KOPT-K1 (cell line): ENCODE measurements around the gene PPP1CA.

Experiments used
- H3K27ac ChIP-seq: fragments of 200-600 bp; sonication (generic); 2 replicates; pipeline ENCODE4 v1.5.1; 2016; ENCODE audit warnings: antibody characterized with exemption, mild to moderate bottlenecking, low read depth, low read length; ENCODE audit not compliant: poor library complexity, severe bottlenecking
- H3K36me3 ChIP-seq: fragments of 200-600 bp; sonication (generic); 2 replicates; pipeline ENCODE4 v1.5.1; 2017; ENCODE audit warnings: antibody characterized with exemption, mild to moderate bottlenecking, low read length, moderate library complexity; ENCODE audit not compliant: insufficient read depth
- H3K9me3 ChIP-seq: fragments of 200-600 bp; sonication (generic); 2 replicates; pipeline ENCODE4 v1.5.1; 2017; ENCODE audit warnings: antibody characterized with exemption, low read length, mild to moderate bottlenecking; ENCODE audit not compliant: insufficient read depth, poor library complexity, severe bottlenecking

Gene PPP1CA

DNA sequence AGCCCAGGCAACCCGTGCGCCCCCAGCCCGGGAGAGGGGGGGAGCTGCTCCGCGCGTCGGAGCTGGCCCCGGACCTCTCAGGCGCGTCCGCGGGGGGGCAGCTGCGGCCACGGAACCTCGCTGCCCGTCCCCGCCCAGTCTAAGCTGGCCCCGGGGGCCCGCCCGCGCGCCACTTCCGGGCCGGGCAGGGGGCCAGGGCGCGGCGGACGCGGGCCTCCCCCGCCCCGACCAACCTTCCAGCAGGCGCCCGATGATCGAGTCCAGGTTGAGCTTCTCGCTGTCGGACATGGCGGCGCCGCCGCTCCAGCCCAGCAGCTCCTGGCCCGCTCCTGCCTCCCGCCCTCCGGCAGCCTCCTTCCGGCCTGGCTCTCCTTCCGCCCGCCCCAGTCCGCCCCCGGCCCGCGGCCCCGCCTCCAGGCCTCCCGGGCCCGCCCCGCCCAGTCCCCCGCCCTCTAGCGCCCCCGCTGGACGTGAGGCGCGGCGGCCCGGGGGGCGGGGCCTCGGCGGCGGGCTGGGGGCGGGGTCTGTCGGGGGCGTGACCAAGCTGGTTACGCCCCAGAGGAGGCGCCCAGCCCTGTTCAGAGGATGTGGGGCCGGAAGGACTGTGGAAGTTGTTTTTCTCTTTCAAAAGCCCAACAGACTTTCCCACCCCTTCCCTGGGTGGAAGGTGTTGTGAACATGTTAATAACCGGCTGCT, at the start of gene PPP1CA:
PPP1CA (minus strand) TSS at position 364 of the 697 bp plus-strand sequence; CDS start at position 288, 76 bp downstream.
- Histone ChIP-seq H3K9me3 (no peaks in the 10 kb centered on the region), H3K27ac (peak within 1 kb of the TSS; percentile 96), H3K36me3 (peaks cover 62% of the 10 kb centered on the region)

DNA sequence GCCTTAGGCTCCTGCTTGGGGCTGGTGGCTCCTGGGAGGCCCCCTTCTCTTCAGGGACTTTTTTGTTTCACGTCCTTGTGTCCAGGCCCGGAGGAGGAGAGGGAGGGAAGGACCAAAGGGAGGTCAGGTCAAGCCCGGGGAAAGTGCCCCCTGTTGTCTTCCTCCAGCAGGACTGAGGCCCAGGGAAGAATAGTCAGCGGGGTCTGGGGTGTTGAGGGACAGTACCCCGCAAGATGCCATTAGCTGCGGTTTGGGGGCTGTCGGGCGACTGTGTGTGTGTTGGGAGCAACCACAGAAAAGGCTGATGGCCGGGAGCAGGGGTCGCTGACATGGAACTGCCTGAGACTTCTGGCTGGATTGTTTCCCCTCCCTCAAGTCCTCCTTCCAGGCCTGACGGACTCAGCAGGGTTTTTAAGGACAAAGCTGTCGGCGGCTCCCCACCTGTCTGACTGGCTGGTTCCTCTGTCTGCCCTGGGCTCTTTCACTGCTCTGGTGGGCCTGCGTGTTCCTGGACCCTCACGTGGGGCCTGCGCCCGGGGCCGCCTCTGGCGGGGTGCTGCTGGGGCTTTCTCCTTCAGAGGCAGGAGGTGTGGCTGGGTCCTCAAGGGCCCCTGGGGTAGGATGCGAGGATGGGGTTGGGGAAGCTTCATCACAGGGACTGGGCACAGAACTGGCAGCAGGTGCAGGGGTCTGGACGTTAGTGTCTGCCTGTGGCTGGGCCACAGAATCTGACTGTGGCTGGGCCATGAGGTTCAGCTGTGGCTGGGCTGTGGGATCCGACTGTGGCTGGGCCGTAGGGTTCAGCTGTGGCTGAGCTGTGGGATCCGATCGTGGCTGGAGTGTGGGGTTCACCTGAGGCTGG, 49.4 kb upstream of the PPP1CA start:
- H3K36me3 ChIP-seq: no peaks in the 10 kb centered on the region
- H3K27ac ChIP-seq: no peak overlapping the region
- H3K9me3 ChIP-seq: no peaks in the 10 kb centered on the region

DNA sequence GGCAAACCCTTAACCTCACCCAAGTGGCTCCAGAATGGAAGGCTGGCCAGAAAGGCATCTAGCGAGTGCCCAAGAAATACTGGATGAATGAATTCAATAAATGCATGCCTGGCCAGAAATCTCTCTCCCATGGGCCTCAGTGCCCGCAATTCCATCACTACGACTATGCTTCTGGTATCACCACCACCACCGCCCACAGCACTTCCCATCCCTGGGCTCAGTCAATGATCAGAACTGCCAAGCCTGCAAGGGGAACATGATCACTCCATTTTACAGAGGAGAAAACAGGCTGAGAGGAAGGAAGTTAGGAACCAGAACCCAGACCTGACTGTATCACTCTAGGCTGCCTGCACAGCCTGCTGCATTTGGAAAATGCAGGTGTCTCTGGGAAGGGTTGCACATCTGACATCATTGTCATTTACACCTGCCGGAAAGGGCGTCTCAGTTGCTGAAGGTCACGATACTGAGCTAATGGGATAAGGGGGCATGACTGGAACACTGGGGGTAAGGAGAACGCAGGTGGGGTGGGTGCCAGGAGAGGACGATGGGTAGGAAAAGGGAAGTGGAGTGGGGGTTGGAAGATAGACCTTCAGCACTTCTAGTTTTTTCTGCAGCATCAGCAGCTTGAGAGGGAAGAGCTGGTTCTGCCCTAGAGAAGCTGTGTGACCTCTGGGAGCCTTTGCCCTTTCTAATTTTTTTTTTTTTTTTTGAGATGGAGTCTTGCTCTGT, 47.6 kb upstream of the PPP1CA start:
- Histone ChIP-seq H3K9me3 (no peaks in the 10 kb centered on the region), H3K36me3 (no peaks in the 10 kb centered on the region), H3K27ac (no peak overlapping the region)

- no peaks in the 10 kb centered on the region for H3K9me3 ChIP-seq
- H3K36me3 ChIP-seq: no peaks in the 10 kb centered on the region
- H3K27ac ChIP-seq: no peak overlapping the region
Measured at GRCh38 chr11:67448220-67448609, 46.6 kb upstream of the PPP1CA start.

- Histone ChIP-seq H3K27ac (peak overlapping the region; percentile 71), H3K36me3 (no peaks in the 10 kb centered on the region), H3K9me3 (no peaks in the 10 kb centered on the region)
Measured at GRCh38 chr11:67445515-67445914, 43.9 kb upstream of the PPP1CA start.

- H3K27ac ChIP-seq: peak overlapping the region; percentile 71
- H3K36me3 ChIP-seq: no peaks in the 10 kb centered on the region
- no peaks in the 10 kb centered on the region for H3K9me3 ChIP-seq
Measured at GRCh38 chr11:67442504-67443404, 41.1 kb upstream of the PPP1CA start.

GRCh38 chr11:67441731-67442351, 40.2 kb upstream of the PPP1CA start:
- Histone ChIP-seq H3K36me3 (no peaks in the 10 kb centered on the region), H3K27ac (no peak overlapping the region), H3K9me3 (no peaks in the 10 kb centered on the region)

DNA sequence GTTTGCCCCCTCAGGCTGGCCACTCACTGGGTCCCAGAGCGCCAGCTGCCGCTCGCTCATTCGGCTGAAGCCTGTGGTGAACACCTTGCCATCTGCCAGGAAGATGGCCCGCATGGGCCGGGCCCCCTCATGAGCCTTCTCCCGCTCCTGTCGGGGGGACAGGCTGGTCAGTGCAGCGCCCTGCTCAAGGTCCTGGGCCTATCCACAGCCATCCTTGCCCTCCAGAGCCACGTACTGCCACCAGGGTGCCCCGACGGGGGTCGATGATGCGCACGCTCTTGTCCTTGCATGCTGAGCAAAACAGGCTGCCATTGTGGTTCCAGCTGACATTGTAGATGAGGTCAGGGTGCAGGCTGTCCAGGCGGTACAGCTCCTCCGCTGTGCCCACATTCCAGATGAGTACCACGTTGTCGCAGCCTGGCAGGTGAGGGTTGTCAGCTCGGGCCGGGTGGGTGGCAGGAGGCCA, 39.5 kb upstream of the PPP1CA start:
- Histone ChIP-seq H3K36me3 (peaks cover 3% of the 10 kb centered on the region), H3K9me3 (no peaks in the 10 kb centered on the region), H3K27ac (peak overlapping the region; percentile 100)

DNA sequence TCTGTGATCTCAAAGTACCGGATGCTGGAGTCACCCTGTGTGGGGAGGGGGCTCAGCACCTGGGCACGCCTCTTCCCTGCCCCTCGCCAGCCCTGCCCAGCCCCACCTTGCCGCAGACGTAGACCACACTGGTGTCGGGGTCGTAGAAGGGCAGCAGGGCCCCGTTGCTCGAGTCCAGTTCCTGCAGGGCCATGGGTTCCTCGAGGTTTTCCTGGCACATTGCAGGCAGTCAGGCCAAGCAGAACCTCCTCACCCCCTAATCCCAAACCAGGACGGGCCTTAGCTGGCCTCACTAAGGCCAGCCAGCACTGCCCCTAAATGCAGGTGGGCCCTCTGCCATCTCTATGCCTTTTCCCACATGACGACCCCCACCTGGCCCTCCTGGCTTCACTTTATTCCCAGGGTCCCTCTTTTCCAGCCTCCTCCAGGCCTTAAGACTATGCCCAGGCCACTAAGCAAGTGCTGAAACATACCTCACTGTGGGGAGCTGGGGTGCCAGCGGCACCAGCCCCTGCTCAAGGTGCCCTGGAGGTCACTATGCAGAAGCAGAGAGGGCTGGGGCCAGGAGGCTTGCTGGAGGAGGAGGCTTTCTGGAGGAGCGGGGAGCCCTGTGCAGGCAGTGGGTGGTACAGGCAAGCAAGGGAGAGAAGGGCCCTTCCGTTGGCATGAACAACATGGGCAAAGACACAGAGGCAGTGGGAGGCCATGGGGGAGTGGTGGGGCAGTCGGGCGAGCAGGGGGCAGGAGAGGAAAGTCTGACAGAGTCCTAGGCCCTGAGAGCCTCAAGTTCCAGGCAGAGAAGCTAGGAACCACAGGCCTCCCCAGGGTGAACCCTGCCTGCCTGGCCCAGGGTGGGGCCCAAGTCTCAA, 38.8 kb upstream of the PPP1CA start:
- Histone ChIP-seq H3K27ac (peak overlapping the region; percentile 100), H3K9me3 (no peaks in the 10 kb centered on the region), H3K36me3 (peaks cover 10% of the 10 kb centered on the region)

DNA sequence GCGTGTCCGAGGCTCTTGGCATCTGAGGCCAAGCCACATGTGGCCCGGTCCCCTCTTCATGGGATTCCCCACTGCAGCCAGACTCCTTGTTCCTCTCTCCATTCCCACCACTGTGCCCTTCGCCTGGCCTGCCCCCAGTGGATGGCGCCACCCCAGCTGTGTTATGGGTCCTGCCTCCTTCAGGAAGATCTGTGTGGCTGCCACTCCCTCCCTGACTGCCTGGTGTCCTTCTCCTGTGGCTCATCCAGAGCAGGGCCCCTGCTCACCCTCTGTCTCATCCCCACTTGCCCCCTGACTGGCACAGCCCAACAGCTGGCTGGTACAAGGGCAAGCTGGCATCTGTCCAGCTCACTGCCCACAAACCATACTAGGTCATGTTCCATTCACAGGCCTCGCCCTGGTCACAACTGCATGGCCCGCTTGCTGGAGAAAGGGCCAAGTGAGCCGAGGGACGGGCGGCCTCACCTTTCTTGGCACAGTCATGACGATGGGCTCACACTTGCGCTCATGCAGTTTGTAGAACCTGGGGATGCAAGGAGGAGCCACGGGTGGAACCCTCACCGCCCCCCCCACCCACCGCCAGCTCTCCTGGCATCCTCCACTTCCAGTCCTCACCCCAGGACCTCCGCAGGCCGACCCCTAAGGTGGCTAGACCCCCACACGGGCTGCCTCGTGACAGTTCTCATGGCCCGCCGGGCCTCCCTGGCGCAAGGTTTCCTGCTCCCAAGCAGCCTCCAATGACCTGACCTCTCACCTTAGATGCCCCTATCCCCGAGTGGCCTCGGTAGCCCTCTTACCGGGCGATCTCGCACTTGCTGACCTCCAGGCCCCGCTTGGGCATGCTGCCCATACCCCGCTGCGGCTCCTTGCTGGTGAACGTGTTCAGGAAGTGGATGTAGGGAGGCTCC, 37.9 kb upstream of the PPP1CA start:
- H3K36me3 ChIP-seq: peaks cover 19% of the 10 kb centered on the region
- peak overlapping the region; percentile 100 for H3K27ac ChIP-seq
- no peaks in the 10 kb centered on the region for H3K9me3 ChIP-seq

DNA sequence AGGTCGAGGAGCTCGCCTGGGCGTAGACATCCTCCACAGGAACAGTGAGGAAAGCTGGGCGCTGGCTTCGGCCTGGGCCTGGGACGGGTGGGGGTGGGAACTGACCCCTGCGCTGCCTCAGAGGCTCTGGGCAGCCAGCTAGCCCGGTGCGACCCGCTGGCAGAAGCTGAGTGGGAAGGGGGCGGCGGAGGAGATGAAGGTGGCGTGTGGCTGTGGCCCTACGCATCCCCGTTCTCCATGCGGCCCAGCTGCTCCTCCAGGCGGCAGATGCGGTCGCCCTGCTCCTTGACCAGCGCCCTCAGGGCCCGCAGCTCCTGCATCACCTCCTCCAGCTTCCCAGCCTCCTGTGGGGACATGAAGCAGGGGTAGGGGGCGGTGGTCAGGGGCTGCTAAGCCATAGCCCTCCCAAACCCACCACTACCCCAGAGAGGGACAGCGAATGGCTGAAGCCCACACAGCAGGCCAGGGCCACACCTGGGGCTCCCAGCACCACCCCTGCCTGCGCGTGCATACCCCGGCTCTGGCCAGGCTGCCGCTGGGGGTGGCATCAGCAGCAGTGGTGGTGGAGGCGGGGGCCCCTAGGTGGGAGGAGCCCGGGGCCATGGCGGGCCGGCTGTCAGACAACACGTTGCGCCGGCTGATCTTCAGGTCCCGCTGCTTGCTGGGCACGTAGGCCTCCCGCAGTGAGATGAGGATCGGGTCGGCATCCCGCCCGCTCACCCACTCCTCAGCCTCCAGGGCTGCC, 36.7 kb upstream of the PPP1CA start:
- Histone ChIP-seq H3K9me3 (no peaks in the 10 kb centered on the region), H3K36me3 (peaks cover 31% of the 10 kb centered on the region), H3K27ac (peak overlapping the region; percentile 100)

- Histone ChIP-seq H3K9me3 (no peaks in the 10 kb centered on the region), H3K27ac (peak overlapping the region; percentile 100), H3K36me3 (peaks cover 36% of the 10 kb centered on the region)
Measured at GRCh38 chr11:67437809-67438157, 36.1 kb upstream of the PPP1CA start.
